CD1c-positive myeloid dendritic cell (primary cell): ENCODE measurements around the gene TBC1D3C.
"Not testable (repeated sequence)": the region's sequence is repeated elsewhere in the genome, so short reads cannot be mapped to it uniquely, and the experiment has no call there.

Experiments
- DNase-seq: peaks from one replicate; pipeline ENCODE4 v3.0.0-alpha.2; 2016; ENCODE audit errors: extremely low spot score

Gene TBC1D3C

DNA sequence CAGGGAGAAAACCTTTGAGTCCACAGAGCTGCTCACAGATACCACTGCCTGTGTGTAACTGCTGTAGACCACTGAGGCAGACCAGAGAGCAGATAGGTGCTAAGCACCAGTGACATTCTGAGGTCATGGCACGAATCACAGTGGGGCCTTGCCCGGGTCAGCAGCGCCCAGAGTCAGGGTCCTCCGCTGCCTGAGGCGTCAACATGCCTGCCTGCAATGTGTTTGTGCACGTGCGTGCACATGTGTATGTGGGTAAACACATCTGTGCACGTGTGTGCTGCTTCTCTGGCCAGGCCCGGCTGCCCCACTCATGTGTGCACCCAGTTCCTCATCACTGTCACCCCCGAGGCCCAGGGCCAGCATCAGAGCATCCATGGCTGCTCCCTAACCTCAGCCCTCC, at the start of gene TBC1D3C:
Gene TBC1D3C, minus strand, starts transcription at position 101 of the 400 bp plus-strand sequence. CDS start 1,568 bp downstream, outside the sequence.
- DNase-seq = not testable (repeated sequence)

DNA sequence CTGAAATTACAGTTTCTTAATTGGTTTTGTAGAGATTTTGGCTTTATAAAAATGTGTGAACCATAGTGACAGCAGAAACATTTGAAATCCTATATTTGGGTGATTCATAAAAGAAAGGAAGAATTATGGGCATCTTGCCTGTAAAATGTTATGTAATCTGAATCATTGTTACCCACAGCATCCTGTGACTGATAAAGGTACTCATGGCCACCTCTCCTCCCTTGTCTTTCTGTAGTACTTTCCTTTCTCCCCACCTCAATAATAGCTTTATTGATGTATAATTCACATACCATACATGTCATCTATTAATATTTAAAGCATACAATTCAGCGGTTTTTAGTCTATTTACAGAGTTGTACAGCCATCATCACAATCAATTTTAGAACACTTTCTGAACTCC, 30.8 kb upstream of the TBC1D3C start:
- DNase-seq = not testable (repeated sequence)

- DNase-seq = not testable (repeated sequence)
Measured at GRCh38 chr17:38094059-38094694, 25.7 kb upstream of the TBC1D3C start.

GRCh38 chr17:38088120-38088519, 19.7 kb upstream of the TBC1D3C start:
- DNase-seq = not testable (repeated sequence)

- DNase-seq = not testable (repeated sequence)
Measured at GRCh38 chr17:38087344-38087743, 18.9 kb upstream of the TBC1D3C start.
